Measurements from ENCODE around the gene PPIL1. TPM values are rescaled to one million over a fixed set of nuclear protein-coding genes. Genes with fewer than 3 reads are reported as not detected.

The PPIL1 gene
- total and polyA plus RNA-seq, 2 of the 4 experiments (the other 2 are of a cell fraction): 28.4 to 58.4 TPM

GRCh38 chr6:36913082-36913481 is 38.5 kb upstream of the PPIL1 start:
- Histone ChIP-seq H3K4ac (ENCODE audit: low read depth, low read length) (peak overlapping the region; percentile 68), H4K91ac (ENCODE audit: insufficient read depth, low read depth, low read length) (peak overlapping the region; percentile 54), H3K14ac (replicated peaks; ENCODE audit: low read depth, low read length) (peak overlapping the region; percentile 68; the same call in 1 of the 2 replicates), H3K56ac (ENCODE audit: extremely low read depth, insufficient read depth, low read length) (no peak overlapping the region), H2AK5ac (ENCODE audit: low read depth, low read length) (peak overlapping the region; percentile 86), H3K4me2 (ENCODE audit: low read depth, low read length) (peak overlapping the region; percentile 20), H2BK120ac (ENCODE audit: low read depth, low read length) (peak overlapping the region; percentile 27; the same call in 1 of the 2 replicates), H3K9me1 (ENCODE audit: insufficient read depth, low read length) (peaks cover 14% of the 10 kb centered on the region), H2BK20ac (ENCODE audit: low read depth, low read length) (peak overlapping the region; percentile 24; the same call in 1 of the 2 replicates), H2AK9ac (replicated peaks; ENCODE audit: low read depth, low read length, poor library complexity) (no peak overlapping the region), H3K27ac (ENCODE audit: insufficient read depth, low read length) (peak overlapping the region; percentile 56; the same call in 1 of the 2 replicates), H2BK15ac (ENCODE audit: low read depth, low read length) (peak overlapping the region; percentile 35; the same call in 1 of the 3 replicates), H3K9ac (ENCODE audit: low read depth, low read length) (no peak overlapping the region), H3K23ac (ENCODE audit: low read depth, low read length) (0 out of 2 replicates have a peak overlapping the region, but pooled peaks have one; percentile 41), H4K20me1 (ENCODE audit: insufficient read depth, low read length) (peaks cover 21% of the 10 kb centered on the region), H3K18ac (ENCODE audit: low read depth, low read length) (peak overlapping the region; percentile 67), H2AFZ (replicated peaks; ENCODE audit: low read length, poor library complexity) (no peak overlapping the region), H3K4me1 (ENCODE audit: control insufficient read depth, insufficient read depth, low read length) (peaks cover 19% of the 10 kb centered on the region), H4K8ac (ENCODE audit: low read depth in 2 of 2, low read length in 2 of 2) (0 out of 4 replicates have a peak overlapping the region, but pooled peaks of 1 of the 2 experiments have one; percentile 3), H3K27me3 (ENCODE audit: control insufficient read depth, insufficient read depth, low read length) (no peaks in the 10 kb centered on the region), H3K79me1 (ENCODE audit: low read depth in 1 of 2, low read length in 2 of 2) (peaks cover 4 to 17% of the 10 kb centered on the region in 2 experiments; a peak in 3 of 4 replicates), H2BK5ac (ENCODE audit: low read depth, low read length, poor library complexity, severe bottlenecking) (peak overlapping the region; percentile 68), H3K4me3 (ENCODE audit: insufficient read depth, low read depth, low read length) (no peak overlapping the region), H3K36me3 (ENCODE audit: control insufficient read depth, insufficient read depth, low read length) (peaks cover 18% of the 10 kb centered on the region), H4K5ac (ENCODE audit: low read depth, low read length) (peak overlapping the region; percentile 45; the same call in 1 of the 2 replicates), H3K9me3 (ENCODE audit: control insufficient read depth, insufficient read depth, low read length) (no peaks in the 10 kb centered on the region)
- no peak for TF ChIP-seq MAZ (IDR thresholded peaks at IDR 0.05; ENCODE audit: borderline replicate concordance, low read depth, low read length)
- no peak for TF ChIP-seq RCOR1 (IDR thresholded peaks at IDR 0.05; ENCODE audit: insufficient replicate concordance, low read length)
- peak; percentile 13; the same call in 1 of the 2 replicates for ATAC-seq (ENCODE audit: low read depth)
- no TSS peak for BruUV-seq (replicated peaks)
- no peak for DNase-seq
- POLR2A ChIA-PET (ENCODE audit: unreplicated experiment): no interaction called here
- in situ Hi-C loops (cut with MboI; ENCODE audit: low sequenced_read_pairs): no loop called here
- intact Hi-C loops (cut with micrococcal nuclease): no loop called here
- CTCF ChIA-PET: interaction anchor here (1.2 to 1.7 kb wide), 3 partner anchors 9 to 105 kb away, joined by 3 to 19 read pairs (median 6); no protein-coding TSS in a partner anchor
- dilution Hi-C loops (cut with HindIII; ENCODE audit: low sequenced_read_pairs, unreplicated experiment): no loop called here
- no CpG with 5 or more reads among the region's 4 CpGs for WGBS, 2 experiments (ENCODE audit: extremely low coverage in 2 of 2, insufficient read length in 1 of 2)

Data from IMR-90 (cell line).